IPS DF 6.9 (cell line): ENCODE measurements around the gene TMA7B.
"Not testable (repeated sequence)": the region's sequence is repeated elsewhere in the genome, so short reads cannot be mapped to it uniquely, and the experiment has no call there.

ENCODE experiments used
- DNase-seq: peaks from one replicate; pipeline ENCODE4 v3.0.0-alpha.2; 2013; ENCODE audit warnings: low read depth, low spot score
- H3K27ac ChIP-seq: one replicate; pipeline ENCODE4 v1.5.1; 2013; ENCODE audit warnings: low read length, control low read depth
- H3K27me3 ChIP-seq: 2 replicates; pipeline ENCODE4 v1.6.1; 2013; ENCODE audit warnings: mild to moderate bottlenecking, low read length; ENCODE audit not compliant: control insufficient read depth, insufficient read depth
- H3K36me3 ChIP-seq: 2 replicates; pipeline ENCODE4 v1.6.1; 2013; ENCODE audit warnings: low read length; ENCODE audit not compliant: control insufficient read depth, insufficient read depth
- H3K4me1 ChIP-seq: 2 replicates; pipeline ENCODE4 v1.6.1; 2013; ENCODE audit warnings: low read length; ENCODE audit not compliant: control insufficient read depth, insufficient read depth
- H3K4me3 ChIP-seq: 2 replicates; pipeline ENCODE4 v1.5.1; 2013; ENCODE audit warnings: mild to moderate bottlenecking, low read length
- H3K9me3 ChIP-seq: 2 replicates; pipeline ENCODE4 v1.6.1; 2013; ENCODE audit warnings: low read length, inconsistent platforms; ENCODE audit not compliant: control insufficient read depth, insufficient read depth
- WGBS: extraction: QIAGEN DNeasy Blood & Tissue Kit; methylation state at CpG from one replicate; pipeline ENCODE4 v1.1.7; 2013; ENCODE audit warnings: mixed read lengths, missing lambda C conversion rate; ENCODE audit not compliant: insufficient read length, insufficient coverage; 5-methylcytosine and 5-hydroxymethylcytosine counted together

TMA7B gene

GRCh38 chr22:39984006-39984405, 23.8 kb downstream of the TMA7B start:
- no CpG with 5 or more reads among the region's 2 CpGs for WGBS
- no peak overlapping the region for H3K27ac ChIP-seq
- H3K4me3 ChIP-seq = no peak overlapping the region
- no peaks in the 10 kb centered on the region for H3K4me1 ChIP-seq
- no peaks in the 10 kb centered on the region for H3K36me3 ChIP-seq
- H3K27me3 ChIP-seq = no peaks in the 10 kb centered on the region
- no peak for DNase-seq
- no peaks in the 10 kb centered on the region for H3K9me3 ChIP-seq

GRCh38 chr22:39984746-39985145, 24.5 kb downstream of the TMA7B start:
- Histone ChIP-seq H3K4me3 (no peak overlapping the region), H3K27ac (no peak overlapping the region), H3K27me3 (no peaks in the 10 kb centered on the region), H3K9me3 (no peaks in the 10 kb centered on the region), H3K4me1 (no peaks in the 10 kb centered on the region), H3K36me3 (no peaks in the 10 kb centered on the region)
- no CpG with 5 or more reads among the region's 2 CpGs for WGBS
- no peak for DNase-seq

GRCh38 chr22:39985383-39986035, 25.3 kb downstream of the TMA7B start:
- DNase-seq = no peak
- H3K4me3 ChIP-seq = no peak overlapping the region
- no CpG with 5 or more reads among the region's 7 CpGs for WGBS
- H3K36me3 ChIP-seq = no peaks in the 10 kb centered on the region
- no peaks in the 10 kb centered on the region for H3K4me1 ChIP-seq
- no peaks in the 10 kb centered on the region for H3K27me3 ChIP-seq
- no peaks in the 10 kb centered on the region for H3K9me3 ChIP-seq
- no peak overlapping the region for H3K27ac ChIP-seq

GRCh38 chr22:39988386-39989114, 28.4 kb downstream of the TMA7B start:
- no peak for DNase-seq
- Histone ChIP-seq H3K36me3 (no peaks in the 10 kb centered on the region), H3K4me1 (no peaks in the 10 kb centered on the region), H3K27me3 (no peaks in the 10 kb centered on the region), H3K9me3 (no peaks in the 10 kb centered on the region), H3K27ac (no peak overlapping the region), H3K4me3 (no peak overlapping the region)
- no CpG with 5 or more reads among the region's 10 CpGs for WGBS

- WGBS = no CpG with 5 or more reads among the region's 7 CpGs
These were observed 29.4 kb downstream of the TMA7B start for GRCh38 chr22:39989633-39990032.

GRCh38 chr22:39990686-39991085, 30.5 kb downstream of the TMA7B start:
- Histone ChIP-seq H3K4me1 (peaks cover 3% of the 10 kb centered on the region; the same call in 1 of the 2 replicates), H3K27me3 (no peaks in the 10 kb centered on the region; the same call in 1 of the 2 replicates), H3K9me3 (no peaks in the 10 kb centered on the region), H3K36me3 (no peaks in the 10 kb centered on the region), H3K27ac (no peak overlapping the region), H3K4me3 (no peak overlapping the region)
- DNase-seq = no peak
- WGBS = no CpG with 5 or more reads among the region's 3 CpGs

More at GRCh38 chr22:39989633-39990032, 29.4 kb downstream of the TMA7B start:
- Histone ChIP-seq H3K36me3 (no peaks in the 10 kb centered on the region), H3K4me3 (no peak overlapping the region), H3K4me1 (0 out of 2 replicates have a peak, but pooled peaks cover 2% of the 10 kb centered on the region), H3K9me3 (no peaks in the 10 kb centered on the region), H3K27me3 (no peaks in the 10 kb centered on the region; the same call in 1 of the 2 replicates), H3K27ac (no peak overlapping the region)
- no peak for DNase-seq

- no peak overlapping the region for H3K27ac ChIP-seq
These were observed 31.1 kb downstream of the TMA7B start for GRCh38 chr22:39991159-39991860.

GRCh38 chr22:39992088-39992826, 32.1 kb downstream of the TMA7B start:
- H3K4me3 ChIP-seq = no peak overlapping the region
- no peak overlapping the region for H3K27ac ChIP-seq
- no peaks in the 10 kb centered on the region for H3K36me3 ChIP-seq
- H3K9me3 ChIP-seq = no peaks in the 10 kb centered on the region
- peaks cover 6% of the 10 kb centered on the region for H3K4me1 ChIP-seq
- DNase-seq = no peak
- WGBS = no CpG with 5 or more reads among the region's 5 CpGs
- no peaks in the 10 kb centered on the region; the same call in 1 of the 2 replicates for H3K27me3 ChIP-seq

More at GRCh38 chr22:39991159-39991860, 31.1 kb downstream of the TMA7B start:
- no peak overlapping the region for H3K4me3 ChIP-seq
- WGBS = no CpG with 5 or more reads among the region's 9 CpGs
- H3K27me3 ChIP-seq = no peaks in the 10 kb centered on the region; the same call in 1 of the 2 replicates
- H3K9me3 ChIP-seq = no peaks in the 10 kb centered on the region
- no peaks in the 10 kb centered on the region for H3K36me3 ChIP-seq
- DNase-seq = no peak
- peaks cover 6% of the 10 kb centered on the region for H3K4me1 ChIP-seq

GRCh38 chr22:39992894-39993293, 32.7 kb downstream of the TMA7B start:
- not testable (repeated sequence) for H3K9me3 ChIP-seq, H3K27me3 ChIP-seq, H3K4me1 ChIP-seq, DNase-seq, H3K4me3 ChIP-seq, H3K36me3 ChIP-seq, H3K27ac ChIP-seq
- WGBS = no CpG with 5 or more reads among the region's 7 CpGs

- Histone ChIP-seq H3K9me3 (no peaks in the 10 kb centered on the region), H3K4me1 (peaks cover 12% of the 10 kb centered on the region), H3K4me3 (peak overlapping the region; percentile 22; the same call in 1 of the 2 replicates), H3K36me3 (no peaks in the 10 kb centered on the region), H3K27ac (no peak overlapping the region), H3K27me3 (no peaks in the 10 kb centered on the region; the same call in 1 of the 2 replicates)
- DNase-seq = no peak
- no CpG with 5 or more reads among the region's 20 CpGs for WGBS
These were observed 33.9 kb downstream of the TMA7B start for GRCh38 chr22:39994041-39994565.
